AML-193 (cell line): ENCODE data around the gene ACP2.
A peak's percentile ranks its signal among the peaks of the same experiment; 100 is the strongest.

Source experiments
- DNase-seq, 2 experiments: peaks; one replicate each; lab custom pipeline; 2025; lab: John Stamatoyannopoulos, UW

ACP2 gene, protein sequence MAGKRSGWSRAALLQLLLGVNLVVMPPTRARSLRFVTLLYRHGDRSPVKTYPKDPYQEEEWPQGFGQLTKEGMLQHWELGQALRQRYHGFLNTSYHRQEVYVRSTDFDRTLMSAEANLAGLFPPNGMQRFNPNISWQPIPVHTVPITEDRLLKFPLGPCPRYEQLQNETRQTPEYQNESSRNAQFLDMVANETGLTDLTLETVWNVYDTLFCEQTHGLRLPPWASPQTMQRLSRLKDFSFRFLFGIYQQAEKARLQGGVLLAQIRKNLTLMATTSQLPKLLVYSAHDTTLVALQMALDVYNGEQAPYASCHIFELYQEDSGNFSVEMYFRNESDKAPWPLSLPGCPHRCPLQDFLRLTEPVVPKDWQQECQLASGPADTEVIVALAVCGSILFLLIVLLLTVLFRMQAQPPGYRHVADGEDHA

DNA sequence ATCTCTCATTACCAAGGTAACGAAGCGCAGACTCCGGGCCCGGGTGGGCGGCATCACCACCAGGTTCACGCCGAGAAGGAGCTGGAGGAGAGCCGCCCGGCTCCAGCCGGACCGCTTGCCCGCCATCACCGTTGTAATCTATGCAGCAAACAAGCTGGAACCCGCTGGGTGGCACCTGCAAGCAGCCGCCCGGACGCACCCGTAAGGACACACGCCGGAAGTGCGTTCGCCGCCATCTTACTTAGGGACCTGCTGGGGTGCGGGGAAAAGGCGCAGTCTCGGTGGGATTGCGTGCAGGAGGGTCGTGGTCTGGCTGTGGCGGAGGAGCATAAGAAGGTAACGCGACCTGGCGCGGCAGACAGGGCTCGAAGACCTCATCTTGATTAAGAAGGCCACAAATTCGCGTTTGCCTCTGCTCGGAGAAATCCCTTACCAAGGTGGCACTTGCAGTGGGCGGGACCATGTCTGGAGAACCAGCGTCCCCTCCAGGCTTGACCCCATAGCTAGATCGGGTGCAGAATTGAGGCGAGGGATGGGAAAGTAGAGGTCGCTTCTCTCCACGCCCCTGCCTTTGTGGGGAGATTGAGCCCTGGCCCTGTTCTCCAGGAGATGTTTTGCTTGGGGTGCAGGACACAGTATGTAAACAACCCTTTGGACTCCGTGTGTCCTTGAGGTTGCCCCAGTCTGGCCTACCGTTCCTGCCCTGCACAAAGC, at the start of gene ACP2:
Gene ACP2, minus strand, starts transcription at position 151 of the 714 bp plus-strand sequence. Its CDS starts 25 bp downstream, at position 126.
- DNase-seq: peak; percentile 81 to 87

DNA sequence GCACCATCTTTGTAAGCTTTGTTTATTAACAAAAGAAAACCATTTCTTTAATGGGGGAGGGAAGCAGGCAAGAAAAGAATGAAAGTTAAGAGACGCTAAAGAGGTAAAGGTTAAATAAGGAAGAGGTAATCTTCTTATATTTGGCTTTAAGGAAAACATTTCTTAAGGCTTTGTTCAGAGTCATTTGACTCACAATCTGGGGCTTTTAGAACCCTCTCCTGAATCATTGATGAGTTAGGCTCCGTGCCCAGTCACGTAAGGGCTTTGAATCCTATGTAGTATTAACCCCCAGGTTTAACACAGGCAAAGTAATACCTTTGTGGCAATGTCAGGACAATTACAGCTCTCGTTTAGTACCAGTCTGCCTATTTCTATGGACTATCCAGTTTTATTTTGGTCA, 47.4 kb upstream of the ACP2 start:
- no peak for DNase-seq

DNA sequence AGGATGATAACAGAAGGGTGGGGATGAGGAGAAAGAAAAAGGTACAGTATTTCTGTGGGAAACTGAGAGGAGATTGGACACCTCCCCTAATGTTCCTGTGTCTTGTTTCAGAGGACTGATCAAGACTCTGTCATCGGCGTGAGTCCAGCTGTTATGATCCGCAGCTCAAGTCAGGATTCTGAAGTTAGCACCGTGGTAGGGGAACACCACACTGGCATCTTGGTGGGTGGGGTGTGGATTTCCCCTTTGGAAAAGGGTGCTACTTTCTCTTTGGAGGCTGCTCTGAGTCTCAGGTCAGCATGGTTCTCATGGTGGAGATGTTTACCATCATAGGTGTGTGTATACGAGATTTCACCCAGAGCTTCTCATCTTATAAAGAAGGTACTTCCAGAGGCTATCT, 46.8 kb upstream of the ACP2 start:
- no peak for DNase-seq

DNA sequence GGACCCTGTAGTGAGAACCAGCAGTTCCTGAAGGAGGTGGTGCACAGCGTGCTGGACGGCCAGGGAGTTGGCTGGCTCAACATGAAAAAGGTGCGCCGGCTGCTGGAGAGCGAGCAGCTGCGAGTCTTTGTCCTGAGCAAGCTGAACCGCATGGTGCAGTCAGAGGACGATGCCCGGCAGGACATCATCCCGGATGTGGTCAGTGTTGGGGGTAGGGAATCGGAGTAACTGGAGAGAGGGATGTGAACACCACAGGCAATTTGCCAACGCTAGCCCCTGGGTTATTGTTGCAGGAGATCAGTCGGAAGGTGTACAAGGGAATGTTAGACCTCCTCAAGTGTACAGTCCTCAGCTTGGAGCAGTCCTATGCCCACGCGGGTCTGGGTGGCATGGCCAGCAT, 41.2 kb upstream of the ACP2 start:
- DNase-seq: no peak

DNA sequence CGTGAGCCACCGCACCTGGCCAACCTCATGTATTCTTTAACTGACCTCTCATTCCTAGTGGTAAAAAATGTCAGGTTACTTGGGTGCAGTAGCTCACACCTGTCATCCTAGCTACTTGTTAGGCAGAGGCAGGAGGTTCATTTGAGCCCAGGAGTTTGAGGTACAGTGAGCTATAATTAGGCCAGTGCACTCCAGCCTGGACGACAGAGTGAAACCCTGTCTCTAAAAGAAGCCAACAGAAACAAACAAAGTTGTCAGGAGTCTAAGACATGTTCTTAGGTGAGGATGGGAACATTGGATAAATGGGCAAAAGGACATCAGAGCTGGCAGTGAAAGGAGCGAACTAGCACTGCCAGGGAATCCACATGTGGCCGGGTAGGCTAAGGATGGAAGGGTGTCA, 39.5 kb upstream of the ACP2 start:
- no peak for DNase-seq

DNA sequence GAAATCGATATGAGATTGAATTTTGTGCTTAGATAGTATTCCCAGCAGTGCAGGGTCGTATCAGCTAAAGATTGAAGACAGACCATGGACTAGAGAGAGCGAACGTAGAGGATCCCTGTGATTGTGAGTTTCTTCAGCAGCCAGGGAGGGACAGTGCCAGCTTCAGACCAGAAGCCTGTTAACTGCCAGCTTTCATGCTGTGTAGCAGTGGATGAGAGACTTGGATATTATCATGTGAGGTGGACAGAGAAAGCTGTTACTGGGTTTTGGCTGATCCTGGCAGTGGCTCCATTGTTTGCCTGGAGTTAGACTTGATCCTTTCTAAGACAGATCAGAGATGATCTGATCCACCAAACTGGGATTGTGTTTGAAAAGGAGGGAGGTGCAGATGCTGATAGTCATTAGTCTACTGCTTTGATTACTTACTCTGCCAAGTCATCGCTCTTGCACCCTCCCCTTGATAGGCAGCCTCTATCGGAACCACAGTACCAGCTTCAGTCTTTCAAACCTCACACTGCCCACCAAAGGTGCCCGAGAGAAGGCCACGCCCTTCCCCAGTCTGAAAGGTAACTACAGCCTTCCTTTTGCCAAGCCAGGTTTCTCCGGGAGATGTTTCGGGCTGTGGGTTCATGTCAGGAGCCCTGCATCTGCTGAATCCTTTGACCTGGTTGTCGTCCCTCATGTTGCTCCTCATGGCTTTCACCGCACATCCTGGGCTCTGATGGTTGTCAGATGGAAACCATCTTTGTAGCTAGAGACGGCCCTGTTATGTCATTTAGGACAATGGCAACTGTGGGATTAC, 37.6 kb upstream of the ACP2 start:
- DNase-seq: no peak

DNA sequence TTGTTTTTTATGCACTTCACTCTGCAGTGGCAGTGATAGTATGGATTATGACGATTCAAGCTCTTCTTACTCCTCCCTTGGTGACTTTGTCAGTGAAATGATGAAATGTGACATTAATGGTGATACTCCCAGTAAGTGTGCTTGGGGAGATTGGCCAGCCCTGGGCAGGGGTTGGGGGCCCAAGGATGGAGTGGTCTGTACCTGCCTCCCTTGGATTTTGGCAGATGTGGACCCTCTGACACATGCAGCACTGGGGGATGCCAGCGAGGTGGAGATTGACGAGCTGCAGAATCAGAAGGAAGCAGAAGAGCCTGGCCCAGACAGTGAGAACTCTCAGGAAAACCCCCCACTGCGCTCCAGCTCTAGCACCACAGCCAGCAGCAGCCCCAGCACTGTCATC, 35.5 kb upstream of the ACP2 start:
- no peak for DNase-seq

DNA sequence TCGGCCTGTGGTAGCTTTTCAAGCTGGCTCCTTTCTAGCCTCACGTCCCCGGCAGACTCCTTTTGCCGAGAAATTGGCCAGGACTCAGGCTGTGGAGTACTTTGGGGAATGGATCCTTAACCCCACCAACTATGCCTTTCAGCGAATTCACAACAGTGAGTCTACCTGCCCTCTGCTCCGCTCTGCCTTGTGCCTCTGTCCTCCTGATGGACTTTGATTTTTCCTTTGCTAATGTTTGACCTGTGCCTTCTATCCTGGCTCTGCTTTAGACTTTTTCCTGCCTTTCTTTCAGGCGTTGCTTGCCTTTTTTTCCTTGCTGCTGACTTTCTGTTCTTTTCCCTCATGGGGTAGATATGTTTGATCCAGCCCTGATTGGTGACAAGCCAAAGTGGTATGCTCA, 33.8 kb upstream of the ACP2 start:
- no peak for DNase-seq

DNA sequence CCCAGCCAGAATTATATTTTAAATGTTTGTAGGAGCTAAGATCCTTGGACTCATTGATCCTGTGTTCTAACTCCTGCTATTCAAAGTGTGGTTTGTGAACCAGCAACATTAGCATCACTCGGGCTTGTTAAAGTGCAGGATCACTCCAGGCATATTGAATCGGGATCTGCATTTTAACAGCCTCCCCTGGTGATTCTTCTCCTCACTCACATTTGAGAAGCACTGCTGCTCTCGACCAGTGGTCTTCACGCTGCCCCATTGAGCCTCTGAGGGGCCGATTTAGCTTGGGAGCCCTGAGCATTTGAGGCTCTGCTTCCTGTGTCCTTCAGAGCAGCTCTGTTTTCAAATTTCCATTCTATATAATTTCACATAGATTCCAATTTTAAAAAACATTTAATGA, 32.2 kb upstream of the ACP2 start:
- DNase-seq: no peak

DNA sequence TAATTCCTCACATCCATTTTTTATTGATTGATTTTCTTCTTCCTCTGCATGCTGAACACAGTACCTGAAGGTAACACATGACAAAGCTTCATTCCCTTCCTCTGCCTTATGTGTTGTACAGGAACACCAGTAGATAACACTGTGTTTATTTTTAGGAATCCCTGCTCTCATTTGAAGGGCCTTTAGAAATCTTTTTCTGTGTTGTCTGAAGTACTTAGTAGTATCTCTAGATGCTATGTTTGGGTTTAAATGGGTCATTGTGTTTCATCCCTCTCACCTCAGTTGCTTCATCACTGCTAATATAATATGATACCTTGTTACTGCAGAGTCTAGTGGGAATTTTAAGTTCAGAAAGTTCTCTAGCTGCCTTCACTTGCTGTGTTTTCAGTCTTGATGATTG, 31.5 kb upstream of the ACP2 start:
- no peak for DNase-seq

DNA sequence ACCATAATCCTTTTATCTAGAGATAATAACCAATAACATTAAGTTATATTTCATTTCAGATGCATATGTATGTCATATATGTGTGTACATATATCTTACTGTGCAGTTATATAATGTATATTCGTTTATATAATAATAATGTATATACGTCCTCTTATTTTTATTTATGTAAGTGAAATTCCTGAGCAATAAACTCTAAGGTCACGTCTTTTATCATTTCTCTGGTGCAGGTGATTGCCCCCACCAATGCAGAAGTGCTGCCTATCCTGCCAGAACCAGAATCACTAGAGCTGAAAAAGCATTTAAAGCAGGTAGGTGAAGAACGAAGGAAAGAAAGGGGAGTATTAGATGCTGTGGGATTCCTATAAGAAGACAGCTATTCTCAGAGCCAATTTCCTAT, 30.2 kb upstream of the ACP2 start:
- no peak for DNase-seq

DNA sequence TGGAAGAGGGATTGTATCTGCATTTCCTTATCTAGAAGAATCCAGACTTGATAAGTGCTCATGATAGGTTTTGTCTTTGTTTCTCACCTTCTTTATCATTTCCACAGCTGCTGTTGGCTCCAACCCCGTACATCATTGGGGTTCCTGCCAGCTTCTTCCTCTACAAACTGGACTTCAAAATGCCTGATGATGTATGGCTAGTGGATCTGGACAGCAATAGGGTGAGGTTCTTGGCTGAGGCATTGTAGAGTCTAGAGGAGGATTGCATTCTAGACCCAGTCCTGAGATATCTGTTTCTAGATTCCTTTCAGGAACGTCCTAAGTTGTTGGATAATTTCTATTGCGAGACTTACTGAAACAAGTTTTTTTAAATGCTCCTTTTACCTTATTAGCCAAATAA, 29.4 kb upstream of the ACP2 start:
- no peak for DNase-seq

DNA sequence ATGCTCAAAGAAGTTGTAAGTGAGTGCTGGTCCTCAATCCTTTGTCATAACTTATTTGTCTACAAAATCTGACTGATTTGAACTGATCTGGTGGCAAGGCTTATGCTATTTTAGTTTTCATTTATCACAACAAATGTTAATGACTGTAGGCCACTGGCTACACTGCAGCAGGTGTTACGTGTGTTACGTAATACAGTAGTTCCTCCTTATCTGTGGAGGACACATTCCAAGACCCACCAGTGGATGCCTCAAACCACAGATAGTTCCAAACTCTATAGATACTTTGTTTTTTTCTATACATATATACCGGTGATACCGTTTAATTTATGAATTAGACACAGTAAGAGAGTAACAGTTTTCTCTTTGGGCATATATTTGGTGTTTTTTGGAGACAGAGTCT, 28.3 kb upstream of the ACP2 start:
- DNase-seq: no peak

DNA sequence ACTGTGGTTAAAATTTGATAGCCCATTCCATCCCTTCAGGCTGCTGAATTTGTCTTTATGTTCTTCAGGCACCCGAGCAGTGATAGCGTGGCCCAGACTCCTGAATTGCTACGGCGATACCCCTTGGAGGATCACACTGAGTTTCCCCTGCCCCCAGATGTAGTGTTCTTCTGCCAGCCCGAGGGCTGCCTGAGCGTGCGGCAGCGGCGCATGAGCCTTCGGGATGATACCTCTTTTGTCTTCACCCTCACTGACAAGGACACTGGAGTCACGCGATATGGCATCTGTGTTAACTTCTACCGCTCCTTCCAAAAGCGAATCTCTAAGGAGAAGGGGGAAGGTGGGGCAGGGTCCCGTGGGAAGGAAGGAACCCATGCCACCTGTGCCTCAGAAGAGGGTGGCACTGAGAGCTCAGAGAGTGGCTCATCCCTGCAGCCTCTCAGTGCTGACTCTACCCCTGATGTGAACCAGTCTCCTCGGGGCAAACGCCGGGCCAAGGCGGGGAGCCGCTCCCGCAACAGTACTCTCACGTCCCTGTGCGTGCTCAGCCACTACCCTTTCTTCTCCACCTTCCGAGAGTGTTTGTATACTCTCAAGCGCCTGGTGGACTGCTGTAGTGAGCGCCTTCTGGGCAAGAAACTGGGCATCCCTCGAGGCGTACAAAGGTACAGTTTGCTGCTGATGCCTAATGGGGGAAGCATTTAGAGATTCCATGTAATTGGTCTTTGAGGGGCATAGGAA, 26.1 kb upstream of the ACP2 start:
- no peak for DNase-seq

DNA sequence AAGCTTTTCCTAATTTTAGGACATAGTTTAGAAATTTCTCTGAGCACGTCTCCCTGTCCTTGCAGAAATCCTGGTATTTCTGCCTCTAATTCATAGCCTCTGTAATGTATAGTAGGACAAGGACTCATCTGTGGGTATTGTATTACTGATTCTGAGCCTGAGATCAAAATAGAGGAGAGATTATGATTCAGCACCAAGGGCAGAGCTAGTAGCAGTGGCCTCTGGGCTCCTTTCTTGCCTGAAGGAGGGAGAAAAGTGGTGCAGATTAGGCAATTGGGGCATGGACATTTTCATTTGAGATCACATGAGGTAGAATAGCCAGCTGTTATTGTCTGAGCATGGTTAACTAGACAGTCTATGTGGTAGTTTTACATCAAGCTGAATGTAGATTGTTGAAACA, 24.1 kb upstream of the ACP2 start:
- peak; percentile 36 to 55 for DNase-seq

DNA sequence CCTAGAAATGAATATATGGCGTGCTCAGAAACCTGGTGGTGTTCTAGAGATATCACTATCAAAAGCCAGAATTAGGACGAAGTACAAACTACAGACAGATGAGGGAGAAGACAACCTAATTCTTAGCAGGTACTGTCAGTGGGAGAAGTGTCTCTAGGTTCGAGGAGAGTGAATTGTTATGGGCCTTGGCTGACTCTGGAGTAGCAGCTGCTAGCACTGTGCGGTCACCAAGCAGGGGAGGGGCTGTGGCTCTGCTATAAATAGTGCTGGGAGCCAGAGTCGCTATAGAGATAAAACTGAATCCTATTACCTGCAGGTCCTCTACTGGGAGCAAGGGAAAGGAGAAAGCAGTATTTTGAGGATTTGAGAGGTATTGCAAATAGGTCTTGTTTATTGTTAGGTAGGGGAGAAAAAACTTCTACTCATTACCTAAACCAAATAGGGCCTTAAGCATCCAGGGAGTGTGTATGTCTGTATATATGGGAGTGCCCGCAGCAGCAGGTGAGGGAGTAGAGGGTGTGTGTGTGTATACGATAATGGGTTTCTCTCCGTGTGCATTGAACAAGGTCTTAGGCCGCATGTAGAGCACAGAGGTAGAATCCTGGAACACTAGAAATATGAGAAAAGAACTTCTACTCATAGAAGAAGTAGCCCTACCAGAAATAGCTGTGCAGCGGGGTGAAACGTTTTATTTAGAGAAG, 23.5 kb upstream of the ACP2 start:
- no peak for DNase-seq

DNA sequence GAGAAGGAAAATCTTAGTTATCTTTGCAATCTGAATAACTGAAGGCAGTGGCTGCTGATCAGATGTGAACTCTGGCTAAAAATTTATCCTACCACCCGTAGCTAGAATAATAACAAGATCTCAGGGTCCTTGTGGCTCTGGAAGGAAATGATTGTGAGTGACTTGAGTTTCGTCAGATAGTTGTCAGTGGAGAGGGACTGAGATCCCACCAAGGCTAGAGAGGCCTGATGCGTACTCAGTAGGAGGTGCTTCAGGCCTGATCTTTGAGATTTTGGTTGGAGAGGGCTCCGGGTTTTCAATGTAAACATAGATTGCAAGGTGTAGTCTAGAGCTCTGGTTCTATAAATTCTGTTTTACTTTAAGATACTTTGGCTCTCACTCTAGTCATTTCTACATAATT, 22.7 kb upstream of the ACP2 start:
- DNase-seq: no peak

DNA sequence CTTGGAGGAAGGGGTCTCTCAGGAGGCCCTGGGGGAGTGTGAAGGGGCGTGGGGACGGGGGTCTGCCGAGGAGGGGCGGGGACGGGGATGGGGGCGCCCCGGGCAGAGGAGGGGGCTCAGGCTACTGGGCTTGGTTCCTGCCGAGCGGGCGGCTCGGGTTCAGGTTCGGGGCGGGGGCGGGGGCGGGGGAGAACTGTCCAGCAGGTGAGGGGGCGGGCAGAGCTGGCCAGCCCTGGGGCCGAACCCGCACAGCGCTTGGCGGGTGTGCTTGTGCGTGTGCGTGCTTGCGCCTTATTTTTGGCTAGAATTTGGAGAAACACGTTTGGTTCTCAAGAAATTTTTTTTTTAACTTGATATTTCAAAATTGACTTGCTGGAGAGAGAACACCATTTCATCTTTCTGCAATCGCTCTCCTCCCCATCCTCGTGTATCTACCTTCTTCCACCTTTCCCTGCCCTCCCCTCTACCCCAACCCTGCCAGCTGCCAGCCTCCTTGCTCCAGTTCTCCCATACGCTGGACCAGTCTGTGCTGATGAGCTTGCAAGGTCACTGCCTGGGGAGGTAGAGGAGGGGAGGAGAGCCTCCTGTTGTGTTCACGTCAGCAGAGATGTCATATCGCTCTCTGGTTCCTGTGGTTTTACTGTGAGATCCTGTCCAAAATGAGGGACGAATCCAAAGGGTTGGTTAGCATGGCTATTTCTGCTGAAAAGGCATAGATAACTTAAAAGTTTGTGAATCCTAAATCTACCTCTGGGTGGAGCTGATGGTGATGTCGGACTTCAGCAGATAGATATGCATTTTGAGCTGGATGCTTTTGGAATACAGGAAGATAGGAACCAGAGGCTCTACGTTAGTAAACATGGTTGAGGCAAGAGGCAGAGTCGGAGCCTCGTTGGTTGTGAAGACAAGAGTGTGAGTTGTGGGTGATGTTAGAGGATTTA, 22.0 kb upstream of the ACP2 start:
- peak; percentile 23 to 39 for DNase-seq

DNA sequence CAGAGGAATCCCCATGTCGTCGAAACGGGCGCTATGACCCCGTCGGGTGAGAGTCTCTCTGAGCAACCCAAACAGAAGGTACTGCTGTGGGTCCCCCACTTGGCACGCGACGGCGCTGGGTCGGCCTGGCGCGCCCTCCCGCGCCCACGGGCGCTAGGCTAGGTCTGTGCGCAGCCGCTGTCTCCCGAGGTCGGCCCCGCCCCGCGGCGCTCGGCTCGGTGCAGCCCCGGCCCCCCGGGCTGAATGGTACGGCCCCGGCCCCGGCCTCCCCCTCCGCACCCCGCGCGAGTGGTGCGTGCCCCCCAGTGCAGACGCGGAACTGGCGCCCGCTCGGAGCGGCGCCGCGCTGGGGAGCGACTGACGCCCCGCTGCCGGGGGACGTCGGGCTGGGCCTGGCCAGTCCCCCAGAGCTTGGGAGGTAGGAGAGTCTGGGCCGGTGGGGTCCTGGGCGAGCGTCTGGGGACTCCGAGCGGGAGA, 21.3 kb upstream of the ACP2 start, which contains the start of gene MADD:
Gene MADD, plus strand, starts transcription at position 305 of the 477 bp plus-strand sequence.
- DNase-seq: peak; percentile 67 to 74
